Naive thymus-derived CD4-positive, alpha-beta T cell (primary cell): ENCODE data around the gene CDKAL1. TPM values are rescaled to one million over a fixed set of nuclear protein-coding genes. Genes with fewer than 3 reads are reported as not detected.

Experiments
- ATAC-seq: fragments of 150-1000 bp; cut with Tn5 transposase; 2 replicates; pipeline ENCODE4 v1.10.0; 2021; ENCODE audit warnings: mild to moderate bottlenecking, moderate library complexity
- CTCF ChIA-PET: fragments of 350-600 bp; sonication (Branson Sonifier 250); formaldehyde crosslinking; loops from one replicate; lab custom pipeline; 2021; ENCODE audit warnings: antibody characterized with exemption; lab: Charles Lee
- POLR2A ChIA-PET: fragments of 350-600 bp; sonication (Branson Sonifier 250); formaldehyde crosslinking; loops from one replicate; lab custom pipeline; 2021; ENCODE audit warnings: antibody characterized with exemption, inconsistent platforms; lab: Charles Lee
- DNase-seq, 9 donors: peaks; one replicate each; pipeline versions ENCODE4 v3.0.0 to v3.0.0-alpha.2; 2020 to 2022; ENCODE audit warnings: mixed read lengths in 1 of 9
- H3K27ac ChIP-seq: one replicate; pipeline ENCODE4 v1.7.0; 2013; ENCODE audit warnings: mild to moderate bottlenecking, low read depth, low read length, moderate library complexity
- H3K27me3 ChIP-seq, 2 donors: one replicate each; pipeline ENCODE4 v1.7.0; 2013; ENCODE audit warnings: low read length in 2 of 2, mild to moderate bottlenecking in 2 of 2, moderate library complexity in 2 of 2; ENCODE audit not compliant: control insufficient read depth in 2 of 2, insufficient read depth in 2 of 2
- H3K36me3 ChIP-seq, 3 experiments: 1 replicate in 2 of 3; 2 replicates in 1 of 3; pipeline ENCODE4 v1.7.0; 2013; ENCODE audit warnings: low read length in 3 of 3, mild to moderate bottlenecking in 3 of 3, moderate library complexity in 1 of 3; ENCODE audit not compliant: insufficient read depth in 3 of 3, control insufficient read depth in 2 of 3
- H3K4me1 ChIP-seq, 2 donors: one replicate each; pipeline ENCODE4 v1.7.0; 2013; ENCODE audit warnings: low read length in 2 of 2, mild to moderate bottlenecking in 2 of 2, moderate library complexity in 1 of 2; ENCODE audit not compliant: control insufficient read depth in 2 of 2, insufficient read depth in 2 of 2
- H3K4me3 ChIP-seq: 2 replicates; pipeline ENCODE4 v1.7.0; 2013; ENCODE audit warnings: mild to moderate bottlenecking, low read length
- H3K9me3 ChIP-seq, 3 experiments: 1 replicate in 2 of 3; 2 replicates in 1 of 3; pipeline ENCODE4 v1.7.0; 2013; ENCODE audit warnings: low read length in 3 of 3; ENCODE audit not compliant: control insufficient read depth in 2 of 3
- H3K27ac Mint-ChIP-seq, 9 donors: one replicate each; pipeline ENCODE4 v1.8.0; 2020 to 2022; ENCODE audit warnings: mixed read lengths in 9 of 9, mild to moderate bottlenecking in 8 of 9, moderate library complexity in 5 of 9, inconsistent platforms in 2 of 9
- H3K27me3 Mint-ChIP-seq, 5 donors: one replicate each; pipeline ENCODE4 v1.8.0; 2021 to 2022; ENCODE audit warnings: mixed read lengths in 5 of 5, mild to moderate bottlenecking in 1 of 5
- H3K36me3 Mint-ChIP-seq, 5 donors: one replicate each; pipeline ENCODE4 v1.8.0; 2020 to 2022; ENCODE audit warnings: mixed read lengths in 5 of 5, mild to moderate bottlenecking in 3 of 5, inconsistent platforms in 1 of 5
- H3K4me1 Mint-ChIP-seq, 7 donors: one replicate each; pipeline ENCODE4 v1.8.0; 2020 to 2022; ENCODE audit warnings: mixed read lengths in 7 of 7, mild to moderate bottlenecking in 3 of 7, inconsistent platforms in 1 of 7
- H3K4me3 Mint-ChIP-seq, 10 donors: one replicate each; pipeline ENCODE4 v1.8.0; 2020 to 2022; ENCODE audit warnings: mild to moderate bottlenecking in 10 of 10, mixed read lengths in 10 of 10, moderate library complexity in 6 of 10, inconsistent platforms in 2 of 10
- H3K9me3 Mint-ChIP-seq, 11 donors: one replicate each; pipeline ENCODE4 v1.8.0; 2020 to 2022; ENCODE audit warnings: mixed read lengths in 11 of 11, mild to moderate bottlenecking in 4 of 11, inconsistent platforms in 1 of 11, moderate library complexity in 1 of 11
- intact Hi-C, 2 donors: fragments of 100-400 bp; cut with micrococcal nuclease; formaldehyde crosslinking; loops; one replicate each; pipeline ENCODE4 v1.15.1; 2023
- polyA plus RNA-seq, 2 donors: library from polyadenylated mRNA; unstranded; fragments of 300-500 nt; fragmentation: Illumina TruSeq; gene quantifications; one replicate each; pipeline ENCODE4 v1.2.3, GENCODE V29; 2021
- total RNA-seq, 6 experiments: library from RNA in 5 of 6; stranded (reverse) in 5 of 6; gene quantifications; 1 replicate in 5 of 6; 2 replicates in 1 of 6; pipeline ENCODE4 v1.2.3 and lab custom pipeline; 2021 to 2026

The CDKAL1 gene
- total and polyA plus RNA-seq, 7 experiments from 2014 or later = 23.6 to 35.8 (median 29.8) TPM

GRCh38 chr6:21080221-21080620, 546.0 kb downstream of the CDKAL1 start:
- H3K4me1 Mint-ChIP-seq = peaks cover 0 to 4% (median 0%) of the 10 kb centered on the region in 7 donors
- peaks cover 0 to 14% (median 0%) of the 10 kb centered on the region in 11 donors for H3K9me3 Mint-ChIP-seq
- no peak overlapping the region for H3K4me3 Mint-ChIP-seq
- no peak overlapping the region for H3K27ac Mint-ChIP-seq
- no peaks in the 10 kb centered on the region for H3K27me3 ChIP-seq
- ChIA-PET CTCF (no interaction called here), POLR2A (no interaction called here)
- ATAC-seq (no peak), DNase-seq (no peak)
- no peak overlapping the region for H3K27ac ChIP-seq
- intact Hi-C loops = no loop called here
- H3K36me3 ChIP-seq = peaks cover 0 to 5% (median 0%) of the 10 kb centered on the region in 3 experiments
- H3K9me3 ChIP-seq = no peaks in the 10 kb centered on the region
- no peak overlapping the region for H3K4me3 ChIP-seq
- H3K27me3 Mint-ChIP-seq = no peaks in the 10 kb centered on the region
- H3K36me3 Mint-ChIP-seq = peaks cover 21 to 64% (median 47%) of the 10 kb centered on the region in 5 donors
- no peaks in the 10 kb centered on the region for H3K4me1 ChIP-seq

DNA sequence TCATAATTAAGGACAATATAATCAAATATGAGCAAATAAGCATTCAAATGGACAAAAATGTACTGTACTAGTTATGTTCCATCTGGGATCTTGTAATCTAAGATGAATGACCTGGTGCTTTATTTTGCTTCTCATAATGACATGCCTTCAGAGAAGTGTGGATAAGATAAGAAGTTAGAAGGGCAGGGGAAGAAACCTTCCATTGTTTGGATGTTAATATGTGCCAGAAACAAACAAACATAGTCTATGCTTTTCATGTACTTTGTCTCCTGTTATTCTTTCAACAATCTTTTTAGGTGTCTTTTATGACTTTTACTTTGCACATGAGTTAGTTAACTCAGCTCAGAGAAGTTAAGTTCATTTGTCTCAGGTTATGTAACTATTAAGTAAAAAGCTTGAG, 547.8 kb downstream of the CDKAL1 start:
- POLR2A ChIA-PET = no interaction called here
- CTCF ChIA-PET = no interaction called here
- intact Hi-C loops = no loop called here

GRCh38 chr6:21083708-21084107, 549.5 kb downstream of the CDKAL1 start:
- no peak overlapping the region for H3K27ac Mint-ChIP-seq
- ATAC-seq (no peak), DNase-seq (no peak)
- peaks cover 20 to 74% (median 55%) of the 10 kb centered on the region in 5 donors for H3K36me3 Mint-ChIP-seq
- H3K9me3 ChIP-seq = no peaks in the 10 kb centered on the region
- intact Hi-C loops = no loop called here
- H3K4me3 Mint-ChIP-seq = no peak overlapping the region
- no peaks in the 10 kb centered on the region for H3K27me3 Mint-ChIP-seq
- peaks cover 0 to 4% (median 0%) of the 10 kb centered on the region in 11 donors for H3K9me3 Mint-ChIP-seq
- no peak overlapping the region for H3K4me3 ChIP-seq
- peaks cover 0 to 5% (median 5%) of the 10 kb centered on the region in 3 experiments for H3K36me3 ChIP-seq
- H3K4me1 ChIP-seq = no peaks in the 10 kb centered on the region
- POLR2A ChIA-PET = no interaction called here
- peaks cover 0 to 4% (median 0%) of the 10 kb centered on the region in 7 donors for H3K4me1 Mint-ChIP-seq
- no peaks in the 10 kb centered on the region for H3K27me3 ChIP-seq
- CTCF ChIA-PET = no interaction called here
- H3K27ac ChIP-seq = no peak overlapping the region

More for the DNA sequence above, 547.8 kb downstream of the CDKAL1 start:
- Histone ChIP-seq H3K27ac (no peak overlapping the region), H3K4me1 (no peaks in the 10 kb centered on the region), H3K9me3 (no peaks in the 10 kb centered on the region), H3K4me3 (no peak overlapping the region), H3K27me3 (no peaks in the 10 kb centered on the region), H3K36me3 (peaks cover 0 to 5% (median 3%) of the 10 kb centered on the region in 3 experiments)
- Mint-ChIP-seq H3K4me3 (no peak overlapping the region), H3K36me3 (peaks cover 27 to 76% (median 59%) of the 10 kb centered on the region in 5 donors), H3K27me3 (no peaks in the 10 kb centered on the region), H3K9me3 (peaks cover 0 to 11% (median 0%) of the 10 kb centered on the region in 11 donors), H3K4me1 (peaks cover 0 to 4% (median 0%) of the 10 kb centered on the region in 7 donors), H3K27ac (no peak overlapping the region)
- ATAC-seq = no peak
- DNase-seq = no peak

DNA sequence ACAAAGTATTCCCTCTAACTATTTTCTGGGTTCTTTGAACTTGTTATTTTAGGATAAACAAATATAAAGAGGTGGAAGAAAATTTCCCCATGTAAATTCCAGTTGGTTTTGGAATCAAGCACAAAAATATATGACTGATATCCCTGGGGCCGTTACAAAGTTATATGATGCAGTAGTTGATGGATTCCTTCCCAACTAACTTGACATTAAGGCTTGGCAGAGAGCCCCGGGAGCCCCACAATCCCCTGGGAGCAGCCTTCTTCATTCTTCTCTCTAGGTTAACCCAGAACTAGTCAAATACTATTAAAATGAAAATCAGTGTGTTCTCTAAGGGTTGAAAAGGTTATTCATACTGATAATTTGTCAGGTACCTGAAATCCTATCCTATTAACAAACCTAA, 550.4 kb downstream of the CDKAL1 start:
- Histone ChIP-seq H3K36me3 (peaks cover 0 to 5% (median 5%) of the 10 kb centered on the region in 3 experiments), H3K27me3 (no peaks in the 10 kb centered on the region), H3K4me3 (no peak overlapping the region), H3K4me1 (no peaks in the 10 kb centered on the region), H3K27ac (no peak overlapping the region), H3K9me3 (no peaks in the 10 kb centered on the region)
- H3K4me1 Mint-ChIP-seq = peaks cover 0 to 3% (median 0%) of the 10 kb centered on the region in 7 donors
- intact Hi-C loops = no loop called here
- ATAC-seq (no peak), DNase-seq (no peak)
- no peak overlapping the region for H3K4me3 Mint-ChIP-seq
- H3K27me3 Mint-ChIP-seq = no peaks in the 10 kb centered on the region
- peaks cover 0 to 4% (median 0%) of the 10 kb centered on the region in 11 donors for H3K9me3 Mint-ChIP-seq
- ChIA-PET CTCF (no interaction called here), POLR2A (no interaction called here)
- no peak overlapping the region for H3K27ac Mint-ChIP-seq
- peaks cover 16 to 70% (median 48%) of the 10 kb centered on the region in 5 donors for H3K36me3 Mint-ChIP-seq

GRCh38 chr6:21085211-21085610, 551.0 kb downstream of the CDKAL1 start:
- Histone ChIP-seq H3K4me1 (no peaks in the 10 kb centered on the region), H3K27me3 (no peaks in the 10 kb centered on the region), H3K36me3 (peaks cover 0 to 5% (median 5%) of the 10 kb centered on the region in 3 experiments), H3K9me3 (no peaks in the 10 kb centered on the region), H3K27ac (no peak overlapping the region), H3K4me3 (no peak overlapping the region)
- ATAC-seq = peak; percentile 48
- ChIA-PET CTCF (no interaction called here), POLR2A (no interaction called here)
- H3K9me3 Mint-ChIP-seq = peaks cover 0 to 4% (median 0%) of the 10 kb centered on the region in 11 donors
- intact Hi-C loops = no loop called here
- H3K4me3 Mint-ChIP-seq = no peak overlapping the region
- peaks cover 14 to 67% (median 46%) of the 10 kb centered on the region in 5 donors for H3K36me3 Mint-ChIP-seq
- no peak overlapping the region for H3K27ac Mint-ChIP-seq
- DNase-seq = no peak
- peaks cover 0 to 2% (median 0%) of the 10 kb centered on the region in 7 donors for H3K4me1 Mint-ChIP-seq
- no peaks in the 10 kb centered on the region for H3K27me3 Mint-ChIP-seq

- H3K4me1 ChIP-seq = no peaks in the 10 kb centered on the region
- ChIA-PET POLR2A (no interaction called here), CTCF (no interaction called here)
- no peak overlapping the region for H3K27ac ChIP-seq
- Mint-ChIP-seq H3K36me3 (peaks cover 11 to 63% (median 42%) of the 10 kb centered on the region in 5 donors), H3K27ac (no peak overlapping the region), H3K4me1 (peaks cover 0 to 2% (median 0%) of the 10 kb centered on the region in 7 donors), H3K9me3 (peaks cover 0 to 4% (median 0%) of the 10 kb centered on the region in 11 donors), H3K27me3 (no peaks in the 10 kb centered on the region), H3K4me3 (no peak overlapping the region)
- H3K36me3 ChIP-seq = peaks cover 0 to 5% (median 5%) of the 10 kb centered on the region in 3 experiments
- ATAC-seq = no peak
- H3K4me3 ChIP-seq = no peak overlapping the region
- intact Hi-C loops = no loop called here
- no peak for DNase-seq
- no peaks in the 10 kb centered on the region for H3K9me3 ChIP-seq
- H3K27me3 ChIP-seq = no peaks in the 10 kb centered on the region
These were observed 551.4 kb downstream of the CDKAL1 start for GRCh38 chr6:21085643-21086042.

DNA sequence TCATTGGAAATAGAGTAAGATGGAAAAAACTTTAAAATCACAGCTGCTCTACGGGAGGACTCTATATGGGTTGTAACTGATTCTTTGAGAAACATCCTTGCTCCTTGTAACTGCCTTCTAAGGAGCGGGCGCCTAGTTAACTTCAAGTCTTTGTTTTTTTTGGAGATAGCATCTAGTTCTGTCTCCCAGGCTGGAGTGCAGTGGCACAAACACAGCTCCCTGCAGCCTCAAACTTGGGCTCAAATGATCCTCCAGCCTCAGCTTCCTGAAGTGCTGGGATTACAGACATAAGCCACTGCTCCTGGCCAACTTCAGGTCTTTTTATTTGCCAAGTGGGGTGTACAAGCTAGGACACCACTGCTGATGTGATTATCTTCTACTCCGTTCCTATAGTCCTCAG, 552.9 kb downstream of the CDKAL1 start:
- H3K27ac Mint-ChIP-seq = no peak overlapping the region
- intact Hi-C loops = no loop called here
- Histone ChIP-seq H3K4me1 (no peaks in the 10 kb centered on the region), H3K36me3 (peaks cover 0 to 5% (median 5%) of the 10 kb centered on the region in 3 experiments), H3K9me3 (no peaks in the 10 kb centered on the region), H3K4me3 (no peak overlapping the region), H3K27me3 (no peaks in the 10 kb centered on the region), H3K27ac (no peak overlapping the region)
- H3K4me1 Mint-ChIP-seq = peaks cover 0 to 2% (median 0%) of the 10 kb centered on the region in 7 donors
- peaks cover 9 to 64% (median 49%) of the 10 kb centered on the region in 5 donors for H3K36me3 Mint-ChIP-seq
- DNase-seq (no peak), ATAC-seq (no peak)
- H3K27me3 Mint-ChIP-seq = no peaks in the 10 kb centered on the region
- ChIA-PET CTCF (no interaction called here), POLR2A (no interaction called here)
- peaks cover 0 to 4% (median 0%) of the 10 kb centered on the region in 11 donors for H3K9me3 Mint-ChIP-seq
- no peak overlapping the region for H3K4me3 Mint-ChIP-seq
